Neural progenitor cell (in vitro differentiated cells): ENCODE results near the gene ZSCAN18. TPM values are rescaled to one million over a fixed set of nuclear protein-coding genes. Genes with fewer than 3 reads are reported as not detected.

Source experiments
- DNase-seq: peaks from one replicate; pipeline ENCODE4 v3.0.0-alpha.2; 2016; ENCODE audit warnings: low spot score
- H2AFZ ChIP-seq: fragments of 200-600 bp; sonication (generic); replicated peaks from 2 replicates; pipeline ENCODE4 v1.6.1; 2016; ENCODE audit warnings: antibody characterized with exemption
- H3F3A ChIP-seq: fragments of 200-600 bp; sonication (generic); 2 replicates; pipeline ENCODE4 v1.6.1; 2016; ENCODE audit warnings: antibody characterized with exemption, low read depth
- H3K27ac ChIP-seq: fragments of 200-600 bp; sonication (generic); 2 replicates; pipeline ENCODE4 v1.5.1; 2016; ENCODE audit warnings: mild to moderate bottlenecking
- H3K27me3 ChIP-seq: fragments of 200-600 bp; sonication (generic); 2 replicates; pipeline ENCODE4 v1.6.1; 2016; ENCODE audit warnings: mild to moderate bottlenecking, moderate library complexity
- H3K36me3 ChIP-seq: fragments of 200-600 bp; sonication (generic); 2 replicates; pipeline ENCODE4 v1.5.1; 2016
- H3K4me1 ChIP-seq: fragments of 200-600 bp; sonication (generic); 2 replicates; pipeline ENCODE4 v1.6.1; 2016; ENCODE audit warnings: mixed run types
- H3K4me2 ChIP-seq: fragments of 200-600 bp; sonication (generic); 2 replicates; pipeline ENCODE4 v1.6.1; 2016
- H3K4me3 ChIP-seq: fragments of 200-600 bp; sonication (generic); 2 replicates; pipeline ENCODE4 v1.5.1; 2016
- H3K79me2 ChIP-seq: fragments of 200-600 bp; sonication (generic); 2 replicates; pipeline ENCODE4 v1.6.1; 2016; ENCODE audit warnings: low read depth
- H3K9ac ChIP-seq: fragments of 200-600 bp; sonication (generic); 2 replicates; pipeline ENCODE4 v1.6.1; 2016
- H3K9me3 ChIP-seq: fragments of 200-600 bp; sonication (generic); 2 replicates; pipeline ENCODE4 v1.5.1; 2016; ENCODE audit warnings: low read depth
- H4K20me1 ChIP-seq: fragments of 200-600 bp; sonication (generic); 2 replicates; pipeline ENCODE4 v1.6.1; 2016; ENCODE audit warnings: low read depth
- H3K27ac Mint-ChIP-seq: 3 replicates; pipeline ENCODE4 v1.8.0; 2021; ENCODE audit warnings: mixed read lengths
- H3K27me3 Mint-ChIP-seq: 2 replicates; pipeline ENCODE4 v1.8.0; 2022; ENCODE audit warnings: low read depth, mild to moderate bottlenecking, inconsistent platforms, moderate library complexity, mixed read lengths; ENCODE audit not compliant: insufficient read depth
- H3K36me3 Mint-ChIP-seq: 3 replicates; pipeline ENCODE4 v1.8.0; 2021; ENCODE audit warnings: mixed read lengths
- H3K4me1 Mint-ChIP-seq: 3 replicates; pipeline ENCODE4 v1.8.0; 2021; ENCODE audit warnings: mixed read lengths
- H3K4me3 Mint-ChIP-seq: 3 replicates; pipeline ENCODE4 v1.8.0; 2021; ENCODE audit warnings: mild to moderate bottlenecking, moderate library complexity, mixed read lengths
- H3K9me3 Mint-ChIP-seq: 3 replicates; pipeline ENCODE4 v1.8.0; 2020; ENCODE audit warnings: mixed read lengths
- CTCF ChIP-seq: fragments of 200-600 bp; sonication (generic); IDR thresholded peaks from 2 replicates; pipeline ENCODE4 v1.5.1; 2017; ENCODE audit warnings: antibody characterized with exemption, mild to moderate bottlenecking
- EZH2 ChIP-seq: fragments of 200-600 bp; sonication (generic); IDR thresholded peaks from 2 replicates; pipeline ENCODE4 v1.6.1; 2017; ENCODE audit warnings: antibody characterized with exemption, mild to moderate bottlenecking, moderate library complexity
- EZH2phosphoT487 ChIP-seq: fragments of 200-600 bp; sonication (generic); IDR thresholded peaks from 2 replicates; pipeline ENCODE4 v1.6.1; 2017; ENCODE audit warnings: antibody characterized with exemption
- total RNA-seq: library from RNA; depleted of rRNA; stranded (reverse); fragments of >200 nt; gene quantifications from 2 replicates; pipeline ENCODE4 v1.2.3, GENCODE V29; 2015; ENCODE audit warnings: low replicate concordance

Gene ZSCAN18
- total RNA-seq, 1 donor from 2014 or later = 49.1 TPM

- no peak for DNase-seq
- Histone ChIP-seq H3K4me1 (no peaks in the 10 kb centered on the region), H3K27me3 (no peaks in the 10 kb centered on the region), H3K4me3 (no peak overlapping the region), H3K4me2 (no peak overlapping the region), H3K9me3 (no peaks in the 10 kb centered on the region), H3K9ac (no peak overlapping the region), H2AFZ (no peak overlapping the region), H3K36me3 (no peaks in the 10 kb centered on the region), H3K79me2 (peaks cover 44% of the 10 kb centered on the region), H4K20me1 (no peaks in the 10 kb centered on the region), H3K27ac (no peak overlapping the region), H3F3A (no peaks in the 10 kb centered on the region)
- Mint-ChIP-seq H3K4me1 (no peaks in the 10 kb centered on the region), H3K27ac (no peak overlapping the region), H3K27me3 (peaks cover 19% of the 10 kb centered on the region), H3K9me3 (peaks cover 70% of the 10 kb centered on the region), H3K4me3 (no peak overlapping the region), H3K36me3 (peaks cover 44% of the 10 kb centered on the region)
- no peak for TF ChIP-seq EZH2
These were observed 5.0 kb downstream of the ZSCAN18 start for GRCh38 chr19:58093071-58093470.

GRCh38 chr19:58091251-58091995 lies 6.6 kb downstream of the ZSCAN18 start:
- no peak overlapping the region for H3K4me3 Mint-ChIP-seq
- no peak overlapping the region for H3K27ac ChIP-seq
- TF ChIP-seq EZH2 = no peak
- TF ChIP-seq CTCF = peak; percentile 11
- no peak for TF ChIP-seq EZH2phosphoT487
- H2AFZ ChIP-seq = no peak overlapping the region
- H3K27me3 ChIP-seq = no peaks in the 10 kb centered on the region
- H3K4me1 ChIP-seq = no peaks in the 10 kb centered on the region
- H3K79me2 ChIP-seq = peaks cover 28% of the 10 kb centered on the region
- H3K9ac ChIP-seq = no peak overlapping the region
- no peaks in the 10 kb centered on the region for H3F3A ChIP-seq
- H3K36me3 Mint-ChIP-seq = peaks cover 45% of the 10 kb centered on the region
- no peak overlapping the region for H3K4me2 ChIP-seq
- no peak overlapping the region for H3K4me3 ChIP-seq
- no peaks in the 10 kb centered on the region for H3K9me3 ChIP-seq
- no peaks in the 10 kb centered on the region for H3K36me3 ChIP-seq
- no peak for DNase-seq
- no peaks in the 10 kb centered on the region for H3K4me1 Mint-ChIP-seq
- no peak overlapping the region for H3K27ac Mint-ChIP-seq
- H3K9me3 Mint-ChIP-seq = peaks cover 71% of the 10 kb centered on the region
- H3K27me3 Mint-ChIP-seq = peaks cover 19% of the 10 kb centered on the region
- H4K20me1 ChIP-seq = no peaks in the 10 kb centered on the region

- Histone ChIP-seq H3K4me3 (no peak overlapping the region), H2AFZ (no peak overlapping the region), H4K20me1 (no peaks in the 10 kb centered on the region), H3K36me3 (no peaks in the 10 kb centered on the region), H3K9me3 (no peaks in the 10 kb centered on the region), H3K4me2 (no peak overlapping the region), H3K79me2 (peaks cover 13% of the 10 kb centered on the region), H3F3A (no peaks in the 10 kb centered on the region), H3K27me3 (no peaks in the 10 kb centered on the region), H3K9ac (no peak overlapping the region), H3K4me1 (no peaks in the 10 kb centered on the region), H3K27ac (no peak overlapping the region)
- no peak overlapping the region for H3K4me3 Mint-ChIP-seq
- H3K36me3 Mint-ChIP-seq = peaks cover 46% of the 10 kb centered on the region
- H3K27me3 Mint-ChIP-seq = peaks cover 17% of the 10 kb centered on the region
- H3K9me3 Mint-ChIP-seq = peaks cover 64% of the 10 kb centered on the region
- H3K27ac Mint-ChIP-seq = no peak overlapping the region
- H3K4me1 Mint-ChIP-seq = no peaks in the 10 kb centered on the region
- no peak for DNase-seq
- TF ChIP-seq EZH2phosphoT487 = no peak
- no peak for TF ChIP-seq EZH2
- TF ChIP-seq CTCF = no peak
These were observed 8.2 kb downstream of the ZSCAN18 start for GRCh38 chr19:58089846-58090245.

- no peak overlapping the region for H3K4me3 ChIP-seq
- no peaks in the 10 kb centered on the region for H3K4me1 ChIP-seq
- H4K20me1 ChIP-seq = no peaks in the 10 kb centered on the region
- H3K9me3 Mint-ChIP-seq = peaks cover 62% of the 10 kb centered on the region
- peaks cover 14% of the 10 kb centered on the region for H3K27me3 Mint-ChIP-seq
- no peak for DNase-seq
- H2AFZ ChIP-seq = no peak overlapping the region
- no peaks in the 10 kb centered on the region for H3K4me1 Mint-ChIP-seq
- H3K36me3 Mint-ChIP-seq = peaks cover 47% of the 10 kb centered on the region
- H3K9ac ChIP-seq = no peak overlapping the region
- H3K27ac ChIP-seq = no peak overlapping the region
- no peaks in the 10 kb centered on the region for H3K9me3 ChIP-seq
- H3F3A ChIP-seq = no peaks in the 10 kb centered on the region
- H3K79me2 ChIP-seq = peaks cover 6% of the 10 kb centered on the region
- H3K4me2 ChIP-seq = no peak overlapping the region
- no peak overlapping the region for H3K27ac Mint-ChIP-seq
- peaks cover 4% of the 10 kb centered on the region for H3K36me3 ChIP-seq
- no peaks in the 10 kb centered on the region for H3K27me3 ChIP-seq
- no peak overlapping the region for H3K4me3 Mint-ChIP-seq
- TF ChIP-seq EZH2 (no peak), CTCF (no peak)
These were observed 9.4 kb downstream of the ZSCAN18 start for GRCh38 chr19:58088521-58089052.
